Astrocyte (in vitro differentiated cells and primary cell): Measurements from ENCODE around the gene SCRN1. TPM values are rescaled to one million over a fixed set of nuclear protein-coding genes. Genes with fewer than 3 reads are reported as not detected.

Experiments
- DNase-seq: peaks from one replicate; pipeline ENCODE4 v3.0.0-alpha.2; 2010; ENCODE audit warnings: low read depth
- FAIRE-seq: peaks from 2 replicates; lab custom pipeline; 2011; peaks lifted over from hg19 to GRCh38; lab: Jason Lieb, UNC
- H2AFZ ChIP-seq: 2 replicates; pipeline ENCODE4 v1.6.0; 2012; ENCODE audit warnings: low read depth, low read length, inconsistent platforms
- H3K27ac ChIP-seq: 2 replicates; pipeline ENCODE4 v1.5.1; 2011; ENCODE audit warnings: low read depth, low read length, inconsistent platforms
- H3K27me3 ChIP-seq: 2 replicates; pipeline ENCODE4 v1.6.0; 2011; ENCODE audit warnings: low read length, inconsistent platforms; ENCODE audit not compliant: insufficient read depth
- H3K36me3 ChIP-seq: 2 replicates; pipeline ENCODE4 v1.5.1; 2011; ENCODE audit warnings: low read length, inconsistent platforms; ENCODE audit not compliant: insufficient read depth
- H3K4me1 ChIP-seq: 2 replicates; pipeline ENCODE4 v1.5.1; 2011; ENCODE audit warnings: low read length, inconsistent platforms; ENCODE audit not compliant: insufficient read depth
- H3K4me2 ChIP-seq: 2 replicates; pipeline ENCODE4 v1.6.0; 2012; ENCODE audit warnings: low read length, inconsistent platforms
- H3K4me3 ChIP-seq: 2 replicates; pipeline ENCODE4 v1.5.1; 2011; ENCODE audit warnings: low read depth, mild to moderate bottlenecking, low read length, inconsistent platforms; ENCODE audit not compliant: insufficient read depth
- H3K79me2 ChIP-seq: 2 replicates; pipeline ENCODE4 v1.6.0; 2012; ENCODE audit warnings: mild to moderate bottlenecking, low read length, inconsistent platforms; ENCODE audit not compliant: insufficient read depth
- H3K9ac ChIP-seq: 2 replicates; pipeline ENCODE4 v1.6.0; 2012; ENCODE audit warnings: mild to moderate bottlenecking, low read length, inconsistent platforms
- H3K9me3 ChIP-seq: 2 replicates; pipeline ENCODE4 v1.5.1; 2012; ENCODE audit warnings: low read depth, mild to moderate bottlenecking, low read length, inconsistent platforms; ENCODE audit not compliant: insufficient read depth
- H4K20me1 ChIP-seq: 2 replicates; pipeline ENCODE4 v1.6.0; 2012; ENCODE audit warnings: low read length, inconsistent platforms; ENCODE audit not compliant: insufficient read depth
- H3K27ac Mint-ChIP-seq: one replicate; pipeline ENCODE4 v1.8.0; 2021; ENCODE audit warnings: mild to moderate bottlenecking, mixed read lengths; ENCODE audit not compliant: unreplicated experiment
- H3K27me3 Mint-ChIP-seq: one replicate; pipeline ENCODE4 v1.8.0; 2021; ENCODE audit warnings: low read depth, mixed read lengths; ENCODE audit not compliant: unreplicated experiment
- H3K36me3 Mint-ChIP-seq: one replicate; pipeline ENCODE4 v1.8.0; 2021; ENCODE audit warnings: low read depth, mixed read lengths; ENCODE audit not compliant: unreplicated experiment
- H3K4me1 Mint-ChIP-seq: one replicate; pipeline ENCODE4 v1.8.0; 2021; ENCODE audit warnings: low read depth, mixed read lengths; ENCODE audit not compliant: unreplicated experiment
- H3K4me3 Mint-ChIP-seq: one replicate; pipeline ENCODE4 v1.8.0; 2021; ENCODE audit warnings: mild to moderate bottlenecking, moderate library complexity, mixed read lengths; ENCODE audit not compliant: unreplicated experiment
- H3K9me3 Mint-ChIP-seq: one replicate; pipeline ENCODE4 v1.8.0; 2021; ENCODE audit warnings: mild to moderate bottlenecking, mixed read lengths; ENCODE audit not compliant: unreplicated experiment
- CTCF ChIP-seq: IDR thresholded peaks from 2 replicates; pipeline ENCODE4 v1.5.1; 2011; ENCODE audit warnings: low read depth, mild to moderate bottlenecking, inconsistent platforms, low read length, moderate library complexity; ENCODE audit not compliant: insufficient read depth
- EZH2 ChIP-seq: IDR thresholded peaks from 2 replicates; pipeline ENCODE4 v1.6.1; 2012; ENCODE audit warnings: mild to moderate bottlenecking, low read length, inconsistent platforms; ENCODE audit not compliant: insufficient read depth
- total RNA-seq: library from RNA; stranded (reverse); gene quantifications from 2 replicates; pipeline ENCODE4 v1.2.1, GENCODE V29; 2021

Gene SCRN1
- total RNA-seq, 1 donor from 2014 or later: 116 TPM

DNA sequence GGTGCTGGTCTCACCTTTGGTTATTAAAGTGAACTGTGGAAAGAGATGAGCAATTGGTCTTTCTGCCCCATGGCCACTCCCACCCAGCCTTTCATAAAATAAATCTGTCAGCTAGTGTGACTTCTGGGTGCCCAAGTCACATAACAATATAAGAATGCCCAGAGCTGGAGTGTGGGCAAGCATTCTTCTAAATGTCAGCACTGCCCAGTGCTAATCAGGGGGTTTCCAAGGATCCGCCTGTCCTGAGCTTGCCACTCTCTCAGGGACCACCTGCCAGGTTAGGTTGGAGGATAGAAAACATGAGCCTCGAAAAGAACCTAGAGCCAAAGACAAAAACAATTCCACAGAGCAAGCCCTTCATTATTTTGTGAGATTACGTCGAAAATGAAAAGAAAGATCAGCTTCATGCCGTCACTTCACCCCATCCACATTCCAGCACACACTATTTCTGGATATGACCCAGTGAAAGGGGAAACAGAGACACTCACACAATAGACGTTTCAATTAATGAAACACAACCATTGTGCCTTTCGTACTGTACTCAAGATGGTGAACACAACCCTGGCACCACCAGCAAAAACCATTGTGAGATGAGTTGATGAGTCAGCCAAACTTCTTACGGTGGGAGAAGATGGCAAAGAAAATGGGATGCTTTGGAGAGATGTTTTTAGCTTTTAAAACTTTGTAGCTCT is 30.8 kb downstream of the SCRN1 start:
- H3K9ac ChIP-seq: no peak overlapping the region
- H3K4me1 ChIP-seq: no peaks in the 10 kb centered on the region
- Mint-ChIP-seq H3K4me1 (peaks cover 17% of the 10 kb centered on the region), H3K27ac (no peak overlapping the region), H3K4me3 (no peak overlapping the region), H3K27me3 (no peaks in the 10 kb centered on the region), H3K9me3 (no peaks in the 10 kb centered on the region), H3K36me3 (peaks cover 32% of the 10 kb centered on the region)
- H3K36me3 ChIP-seq: peaks cover 26% of the 10 kb centered on the region
- TF ChIP-seq CTCF (no peak), EZH2 (no peak)
- H4K20me1 ChIP-seq: peaks cover 47% of the 10 kb centered on the region
- no peak overlapping the region for H3K4me2 ChIP-seq
- H3K9me3 ChIP-seq: no peaks in the 10 kb centered on the region
- DNase-seq (no peak), FAIRE-seq (no peak)
- H3K27ac ChIP-seq: no peak overlapping the region
- no peak overlapping the region for H2AFZ ChIP-seq
- H3K79me2 ChIP-seq: peaks cover 32% of the 10 kb centered on the region
- no peaks in the 10 kb centered on the region for H3K27me3 ChIP-seq
- no peak overlapping the region for H3K4me3 ChIP-seq

- Histone ChIP-seq H3K4me1 (no peaks in the 10 kb centered on the region), H3K36me3 (peaks cover 23% of the 10 kb centered on the region), H3K4me2 (no peak overlapping the region), H3K9me3 (no peaks in the 10 kb centered on the region), H3K9ac (no peak overlapping the region), H4K20me1 (peaks cover 41% of the 10 kb centered on the region), H3K79me2 (peaks cover 32% of the 10 kb centered on the region), H3K27me3 (no peaks in the 10 kb centered on the region), H2AFZ (no peak overlapping the region), H3K27ac (no peak overlapping the region), H3K4me3 (no peak overlapping the region)
- no peak overlapping the region for H3K4me3 Mint-ChIP-seq
- peak overlapping the region; percentile 66 for H3K27ac Mint-ChIP-seq
- peaks cover 32% of the 10 kb centered on the region for H3K36me3 Mint-ChIP-seq
- no peak for DNase-seq
- H3K27me3 Mint-ChIP-seq: no peaks in the 10 kb centered on the region
- FAIRE-seq: no peak
- peaks cover 17% of the 10 kb centered on the region for H3K4me1 Mint-ChIP-seq
- no peaks in the 10 kb centered on the region for H3K9me3 Mint-ChIP-seq
- TF ChIP-seq CTCF (no peak), EZH2 (no peak)
Observed at GRCh38 chr7:29957521-29958310, 31.9 kb downstream of the SCRN1 start.
